ENCODE measurements around the gene LCOR. TPM values are rescaled to one million over a fixed set of nuclear protein-coding genes. Genes with fewer than 3 reads are reported as not detected.

Gene LCOR
- total and polyA plus RNA-seq, 2 of the 13 experiments (the other 11 are each of a cell fraction or from before 2014, with no cell fraction given), result 12.4 to 23.7 TPM

- TF ChIP-seq ZBTB43 (CRISPR knock-in tag; conservative IDR thresholded peaks at IDR 0.05) (no peak), KDM1A (CRISPR knock-in tag; IDR thresholded peaks at IDR 0.05) (no peak), ZNF670 (CRISPR knock-in tag; IDR thresholded peaks at IDR 0.05; ENCODE audit: borderline replicate concordance) (no peak), ZNF616 (CRISPR knock-in tag; IDR thresholded peaks at IDR 0.05; ENCODE audit: low read depth) (no peak), GABPB1 (CRISPR knock-in tag; IDR thresholded peaks at IDR 0.05) (peak; percentile 25; the same call in 1 of the 2 replicates), E2F1 (CRISPR knock-in tag; IDR thresholded peaks at IDR 0.05) (no peak), ZSCAN29 (CRISPR knock-in tag; conservative IDR thresholded peaks at IDR 0.05) (0 out of 2 replicates have a peak, but pooled peaks have one; percentile 38), ESRRA (CRISPR knock-in tag; IDR thresholded peaks at IDR 0.05; ENCODE audit: low read depth) (0 out of 2 replicates have a peak, but pooled peaks have one; percentile 51), MAFK (conservative IDR thresholded peaks at IDR 0.05 in 1 of 2, IDR thresholded peaks at IDR 0.05 in 1 of 2; ENCODE audit: low read length in 2 of 2) (peak; percentile 94 to 97), ZNF263 (CRISPR knock-in tag; IDR thresholded peaks at IDR 0.05) (peak; percentile 96), GMEB2 (CRISPR knock-in tag; IDR thresholded peaks at IDR 0.05; ENCODE audit: low read depth) (no peak), SPEN (CRISPR knock-in tag; IDR thresholded peaks at IDR 0.05; ENCODE audit: low read depth) (no peak), KAT2B (IDR thresholded peaks at IDR 0.05; ENCODE audit: borderline replicate concordance, low read depth, low read length) (no peak), GFI1 (CRISPR knock-in tag; IDR thresholded peaks at IDR 0.05; ENCODE audit: borderline replicate concordance) (0 out of 2 replicates have a peak, but pooled peaks have one; percentile 25), ZNF138 (CRISPR knock-in tag; IDR thresholded peaks at IDR 0.05; ENCODE audit: low read depth) (no peak), SALL2 (CRISPR knock-in tag; IDR thresholded peaks at IDR 0.05) (no peak), RXRB (CRISPR knock-in tag; IDR thresholded peaks at IDR 0.05; ENCODE audit: borderline replicate concordance) (peak; percentile 34; the same call in 1 of the 2 replicates), HMGXB3 (CRISPR knock-in tag; IDR thresholded peaks at IDR 0.05; ENCODE audit: borderline replicate concordance) (peak; percentile 47; the same call in 1 of the 2 replicates), NFYB (CRISPR knock-in tag; IDR thresholded peaks at IDR 0.05) (no peak), BCL3 (CRISPR knock-in tag; IDR thresholded peaks at IDR 0.05) (0 out of 2 replicates have a peak, but pooled peaks have one; percentile 18)
Measured at GRCh38 chr10:96998329-96998888, 166.3 kb downstream of the LCOR start (continued).
